ENCODE results near the gene CCDC78.

- TF ChIP-seq BHLHE40 (IDR thresholded peaks at IDR 0.05; ENCODE audit: borderline replicate concordance) (no peak), FOXA1 (IDR thresholded peaks at IDR 0.05) (no peak), SUZ12 (IDR thresholded peaks at IDR 0.05) (no peak), PKNOX1 (IDR thresholded peaks at IDR 0.05) (no peak), FOXM1 (IDR thresholded peaks at IDR 0.05; ENCODE audit: borderline replicate concordance) (no peak), ZNF384 (IDR thresholded peaks at IDR 0.05) (no peak), FOXK2 (IDR thresholded peaks at IDR 0.05) (no peak), SP1 (IDR thresholded peaks at IDR 0.05) (no peak), CTBP1 (IDR thresholded peaks at IDR 0.05; ENCODE audit: borderline replicate concordance) (no peak)
Measured at GRCh38 chr16:756428-756827, 30.2 kb upstream of the CCDC78 start.

All from HEK293T (cell line).